Activated CD4-positive, alpha-beta T cell treated with anti-CD3 and anti-CD28 coated beads, Interleukin-2, Interleukin-4, amounts not matched to agents 100 ng/mL and 50 ng/mL, durations not matched to agents 16 hours and 8 hours (primary cell): Measurements from ENCODE around the gene CBX7.
A peak's percentile ranks its signal among the peaks of the same experiment; 100 is the strongest.

Experiments used
- DNase-seq: peaks from one replicate; pipeline ENCODE4 v3.0.0-alpha.2; 2020; ENCODE audit warnings: low spot score

CBX7 gene

GRCh38 chr22:39152511-39153219, at the start of gene CBX7:
TSS of gene CBX7 (minus strand) at chr22:39152680. CDS start at chr22:39152444, 236 bp downstream.
- peak; percentile 92 for DNase-seq

- no peak for DNase-seq
These were observed 45.1 kb upstream of the CBX7 start for GRCh38 chr22:39197578-39197977.

- no peak for DNase-seq
These were observed 41.6 kb upstream of the CBX7 start for GRCh38 chr22:39194098-39194497.

GRCh38 chr22:39188809-39189208, 36.3 kb upstream of the CBX7 start:
- DNase-seq = no peak

- no peak for DNase-seq
These were observed 33.1 kb upstream of the CBX7 start for GRCh38 chr22:39185601-39186012.

GRCh38 chr22:39184586-39185577, 32.4 kb upstream of the CBX7 start:
- DNase-seq = no peak

GRCh38 chr22:39183991-39184585, 31.6 kb upstream of the CBX7 start:
- DNase-seq = no peak

GRCh38 chr22:39182478-39183030, 30.1 kb upstream of the CBX7 start:
- DNase-seq = no peak

- no peak for DNase-seq
These were observed 29.3 kb upstream of the CBX7 start for GRCh38 chr22:39181778-39182177.

GRCh38 chr22:39181356-39181755, 28.9 kb upstream of the CBX7 start:
- DNase-seq = no peak

GRCh38 chr22:39179841-39180335, 27.4 kb upstream of the CBX7 start:
- no peak for DNase-seq

GRCh38 chr22:39179401-39179827, 26.9 kb upstream of the CBX7 start:
- DNase-seq = no peak

- peak; percentile 25 for DNase-seq
These were observed 26.0 kb upstream of the CBX7 start for GRCh38 chr22:39178206-39179111.

- no peak for DNase-seq
These were observed 25.3 kb upstream of the CBX7 start for GRCh38 chr22:39177791-39178190.

- no peak for DNase-seq
These were observed 24.9 kb upstream of the CBX7 start for GRCh38 chr22:39177456-39177775.

- DNase-seq = no peak
These were observed 24.4 kb upstream of the CBX7 start for GRCh38 chr22:39176714-39177455.

GRCh38 chr22:39176143-39176713, 23.7 kb upstream of the CBX7 start:
- DNase-seq = no peak

GRCh38 chr22:39175353-39176142, 23.1 kb upstream of the CBX7 start:
- DNase-seq = no peak
